Neural cell (in vitro differentiated cells): Measurements from ENCODE around the gene EPHA8.

Source experiments
- EP300 ChIP-seq: fragments of 450-650 bp; conservative IDR thresholded peaks from 2 replicates; pipeline ENCODE4 v1.6.1; 2014; ENCODE audit warnings: antibody characterized with exemption, mild to moderate bottlenecking, moderate library complexity; ENCODE audit not compliant: poor library complexity, severe bottlenecking
- EZH2 ChIP-seq: fragments of 200-600, 300-800 bp; shearing (Covaris generic), sonication (generic); IDR thresholded peaks from 2 replicates; pipeline ENCODE4 v1.6.1; 2014; ENCODE audit warnings: antibody characterized with exemption, low read length, borderline replicate concordance, mild to moderate bottlenecking; ENCODE audit not compliant: insufficient read depth, poor library complexity, severe bottlenecking
- MXI1 ChIP-seq: fragments of 450-650 bp; conservative IDR thresholded peaks from 2 replicates; pipeline ENCODE4 v1.6.1; 2014; ENCODE audit warnings: antibody characterized with exemption, mild to moderate bottlenecking; ENCODE audit not compliant: poor library complexity, severe bottlenecking
- POLR2AphosphoS5 ChIP-seq: IDR thresholded peaks from 2 replicates; pipeline ENCODE4 v1.6.1; 2012
- RAD21 ChIP-seq: fragments of 450-650 bp; conservative IDR thresholded peaks from 2 replicates; pipeline ENCODE4 v1.6.1; 2014; ENCODE audit warnings: antibody characterized with exemption, mild to moderate bottlenecking, moderate library complexity
- SMC3 ChIP-seq: fragments of 450-650 bp; conservative IDR thresholded peaks from 2 replicates; pipeline ENCODE4 v1.6.1; 2014; ENCODE audit warnings: antibody characterized with exemption, mild to moderate bottlenecking, moderate library complexity; ENCODE audit not compliant: poor library complexity
- TAF1 ChIP-seq: IDR thresholded peaks from 2 replicates; pipeline ENCODE4 v1.6.1; 2012; ENCODE audit warnings: low read depth
- TF ChIP-seq, protein P1 (sequence below): fragments of 450-650 bp; IDR thresholded peaks from 2 replicates; pipeline ENCODE4 v1.5.1; 2014; ENCODE audit warnings: antibody characterized with exemption, mild to moderate bottlenecking, moderate library complexity; ENCODE audit not compliant: poor library complexity, severe bottlenecking

DNA sequence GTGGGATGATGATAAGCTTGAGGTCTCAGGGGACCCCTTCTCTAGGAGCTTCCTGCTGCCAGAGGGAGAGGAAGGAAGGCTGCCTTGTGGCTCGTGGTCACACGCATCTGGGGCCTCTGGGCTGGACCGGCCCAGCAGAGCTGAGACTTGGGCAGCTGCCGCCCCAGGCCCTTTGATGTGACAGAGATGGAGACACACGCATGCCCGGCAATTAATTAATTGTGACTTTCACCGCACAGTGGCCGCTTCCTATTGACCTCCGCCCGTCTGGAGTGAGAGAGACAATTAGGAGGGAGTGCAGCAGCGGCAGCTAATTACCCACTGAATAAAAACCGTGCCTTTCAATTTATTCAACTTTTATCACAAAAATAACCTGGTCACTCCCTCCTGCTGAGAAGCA is 56.5 kb downstream of the EPHA8 start:
- TF ChIP-seq, protein P1, sequence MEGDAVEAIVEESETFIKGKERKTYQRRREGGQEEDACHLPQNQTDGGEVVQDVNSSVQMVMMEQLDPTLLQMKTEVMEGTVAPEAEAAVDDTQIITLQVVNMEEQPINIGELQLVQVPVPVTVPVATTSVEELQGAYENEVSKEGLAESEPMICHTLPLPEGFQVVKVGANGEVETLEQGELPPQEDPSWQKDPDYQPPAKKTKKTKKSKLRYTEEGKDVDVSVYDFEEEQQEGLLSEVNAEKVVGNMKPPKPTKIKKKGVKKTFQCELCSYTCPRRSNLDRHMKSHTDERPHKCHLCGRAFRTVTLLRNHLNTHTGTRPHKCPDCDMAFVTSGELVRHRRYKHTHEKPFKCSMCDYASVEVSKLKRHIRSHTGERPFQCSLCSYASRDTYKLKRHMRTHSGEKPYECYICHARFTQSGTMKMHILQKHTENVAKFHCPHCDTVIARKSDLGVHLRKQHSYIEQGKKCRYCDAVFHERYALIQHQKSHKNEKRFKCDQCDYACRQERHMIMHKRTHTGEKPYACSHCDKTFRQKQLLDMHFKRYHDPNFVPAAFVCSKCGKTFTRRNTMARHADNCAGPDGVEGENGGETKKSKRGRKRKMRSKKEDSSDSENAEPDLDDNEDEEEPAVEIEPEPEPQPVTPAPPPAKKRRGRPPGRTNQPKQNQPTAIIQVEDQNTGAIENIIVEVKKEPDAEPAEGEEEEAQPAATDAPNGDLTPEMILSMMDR, result no peak
- TF ChIP-seq RAD21 (no peak), TAF1 (no peak), EP300 (no peak), POLR2AphosphoS5 (no peak), MXI1 (no peak), EZH2 (no peak), SMC3 (no peak)
